Measurements from ENCODE around the gene MACF1.

The MACF1 gene

DNA sequence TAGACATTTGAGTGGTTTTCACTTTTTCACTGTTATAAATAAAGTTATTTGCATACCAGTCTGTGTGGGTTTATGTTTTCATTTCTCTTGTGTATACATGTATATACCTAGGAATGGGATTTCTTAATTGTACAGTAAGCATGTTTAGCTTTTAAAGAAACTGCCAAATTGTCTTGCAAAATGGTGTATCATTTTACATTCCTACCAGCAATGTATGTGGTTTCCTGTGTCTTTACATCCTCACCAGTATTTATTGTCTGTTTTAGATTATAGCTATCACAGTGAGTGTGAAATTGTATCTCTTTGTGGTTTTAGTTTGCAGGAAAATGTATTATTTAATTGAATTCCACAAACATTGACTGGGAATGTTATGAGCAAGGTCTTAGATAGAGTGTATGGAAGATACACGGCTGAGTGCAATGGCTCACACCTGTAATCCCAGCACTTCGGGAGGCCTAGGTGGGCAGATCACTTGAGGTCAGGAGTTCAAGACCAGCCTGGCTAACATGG is 57.3 kb downstream of the MACF1 start:
- DNase-seq (ENCODE audit: low read depth): no peak

GRCh38 chr1:39262802-39263201 is 58.3 kb downstream of the MACF1 start:
- DNase-seq (ENCODE audit: low read depth): no peak

GRCh38 chr1:39266269-39266668 is 61.8 kb downstream of the MACF1 start:
- DNase-seq (ENCODE audit: low read depth): no peak

- no peak for DNase-seq (ENCODE audit: low read depth)
Measured at GRCh38 chr1:39266792-39267191, 62.3 kb downstream of the MACF1 start.

GRCh38 chr1:39268112-39268581 is 63.7 kb downstream of the MACF1 start:
- no peak for DNase-seq (ENCODE audit: low read depth)

DNA sequence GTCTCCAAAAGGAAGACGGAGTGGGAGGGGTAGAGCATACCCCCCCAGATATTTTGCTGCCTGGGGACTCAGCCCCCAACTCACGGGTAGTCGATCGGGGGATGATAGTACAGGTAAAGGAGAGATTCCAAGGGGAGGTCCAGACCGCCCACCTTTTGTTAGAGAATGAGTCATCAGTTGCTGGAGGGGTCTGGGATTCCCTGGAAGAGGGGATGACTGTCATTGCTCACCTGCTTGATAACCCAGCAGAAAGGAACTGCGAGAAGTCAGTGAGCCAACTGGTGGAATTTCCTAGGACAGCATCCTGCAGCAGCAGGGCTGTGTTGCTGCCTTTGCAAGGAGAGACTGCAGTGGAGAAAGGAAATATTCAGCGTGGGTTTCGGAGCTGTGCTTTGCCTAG is 64.4 kb downstream of the MACF1 start:
- DNase-seq (ENCODE audit: low read depth): no peak

GRCh38 chr1:39269349-39269748 is 64.9 kb downstream of the MACF1 start:
- no peak for DNase-seq (ENCODE audit: low read depth)

DNA sequence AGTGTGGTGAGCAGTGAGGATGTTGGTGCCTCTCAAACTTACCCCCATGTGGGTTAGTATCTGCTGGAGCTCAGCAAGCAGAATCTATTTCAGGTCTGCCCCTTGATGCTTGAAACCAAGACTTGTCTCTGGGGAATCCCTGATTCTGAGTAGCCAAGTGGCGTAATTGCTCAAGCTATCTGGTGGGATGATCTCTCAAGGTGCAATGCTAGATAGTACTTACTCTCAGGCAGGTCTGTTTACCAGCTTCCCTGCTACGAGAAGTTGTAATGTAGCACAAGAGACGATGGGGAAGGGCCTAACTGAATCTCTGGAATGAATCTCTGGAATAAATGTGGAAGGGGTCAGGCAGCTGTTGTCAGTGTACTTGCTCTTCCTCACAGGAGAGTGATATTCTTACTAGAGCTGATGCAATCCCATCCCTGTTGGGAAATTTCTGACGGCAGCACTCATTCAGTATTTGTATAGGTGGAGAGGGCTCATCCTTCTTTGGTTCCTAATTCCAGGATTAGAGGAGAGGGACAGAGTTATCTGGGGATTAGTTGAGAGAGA is 65.4 kb downstream of the MACF1 start:
- no peak for DNase-seq (ENCODE audit: low read depth)

GRCh38 chr1:39270368-39270767 is 65.9 kb downstream of the MACF1 start:
- DNase-seq (ENCODE audit: low read depth): no peak

DNA sequence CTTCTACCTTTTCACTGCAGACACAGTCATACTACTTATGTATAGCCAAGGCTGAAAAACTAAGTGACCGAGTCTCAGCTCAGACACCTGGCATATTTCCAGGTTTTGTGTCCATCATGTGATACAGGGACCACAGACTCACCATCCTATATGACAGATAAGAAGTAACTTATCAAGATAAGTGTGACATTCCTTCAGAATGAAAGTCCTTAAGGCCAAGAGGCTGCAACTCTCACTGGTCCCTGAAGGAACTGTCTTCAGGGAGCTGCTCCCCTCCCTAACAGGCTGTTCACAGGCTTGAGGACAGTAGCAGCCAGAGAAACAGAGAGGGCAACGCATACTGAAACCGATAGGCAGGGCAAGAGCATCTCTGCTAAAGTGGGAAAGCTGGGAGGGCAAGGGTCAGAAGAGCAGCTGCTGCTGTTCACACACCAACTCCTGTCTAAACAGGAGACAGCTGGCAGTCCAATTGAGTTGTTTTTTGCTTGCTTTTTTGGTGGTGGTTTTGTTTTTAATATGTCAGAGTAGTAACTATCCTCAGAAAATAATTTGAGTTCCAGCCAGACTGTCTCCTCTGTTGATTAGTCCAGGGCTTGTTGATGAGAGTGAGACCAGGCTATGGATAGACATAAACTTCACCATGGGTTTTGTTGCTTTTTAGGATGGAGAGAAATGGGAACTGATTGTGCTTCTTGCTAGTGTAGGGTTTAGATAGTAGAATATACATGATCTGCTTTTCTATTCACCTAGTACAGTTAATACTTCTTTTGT is 67.7 kb downstream of the MACF1 start:
- DNase-seq (ENCODE audit: low read depth): no peak

GRCh38 chr1:39272798-39273469 is 68.4 kb downstream of the MACF1 start:
- DNase-seq (ENCODE audit: low read depth): no peak

- DNase-seq (ENCODE audit: low read depth): no peak
Measured at GRCh38 chr1:39275836-39276507, 71.5 kb downstream of the MACF1 start.

DNA sequence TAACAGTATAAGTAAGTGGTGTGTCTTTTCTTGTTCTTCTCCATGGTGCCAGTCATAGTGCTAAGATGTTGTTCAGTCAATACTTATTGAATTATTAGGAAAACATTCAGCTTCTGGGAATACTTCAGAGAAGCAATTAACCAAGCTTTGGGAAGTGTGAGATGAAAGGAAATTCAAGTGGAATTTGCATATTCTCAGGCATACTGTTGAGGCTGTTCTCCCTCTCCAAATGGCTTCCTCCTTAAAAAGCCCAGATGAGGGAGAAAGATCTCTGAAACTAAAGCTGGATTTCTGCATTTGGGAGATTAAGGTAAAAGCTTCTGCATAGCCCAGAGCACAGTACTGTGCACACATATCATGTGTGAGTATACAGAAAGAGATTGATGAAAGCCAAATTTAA is 73.4 kb downstream of the MACF1 start:
- DNase-seq (ENCODE audit: low read depth): no peak

DNA sequence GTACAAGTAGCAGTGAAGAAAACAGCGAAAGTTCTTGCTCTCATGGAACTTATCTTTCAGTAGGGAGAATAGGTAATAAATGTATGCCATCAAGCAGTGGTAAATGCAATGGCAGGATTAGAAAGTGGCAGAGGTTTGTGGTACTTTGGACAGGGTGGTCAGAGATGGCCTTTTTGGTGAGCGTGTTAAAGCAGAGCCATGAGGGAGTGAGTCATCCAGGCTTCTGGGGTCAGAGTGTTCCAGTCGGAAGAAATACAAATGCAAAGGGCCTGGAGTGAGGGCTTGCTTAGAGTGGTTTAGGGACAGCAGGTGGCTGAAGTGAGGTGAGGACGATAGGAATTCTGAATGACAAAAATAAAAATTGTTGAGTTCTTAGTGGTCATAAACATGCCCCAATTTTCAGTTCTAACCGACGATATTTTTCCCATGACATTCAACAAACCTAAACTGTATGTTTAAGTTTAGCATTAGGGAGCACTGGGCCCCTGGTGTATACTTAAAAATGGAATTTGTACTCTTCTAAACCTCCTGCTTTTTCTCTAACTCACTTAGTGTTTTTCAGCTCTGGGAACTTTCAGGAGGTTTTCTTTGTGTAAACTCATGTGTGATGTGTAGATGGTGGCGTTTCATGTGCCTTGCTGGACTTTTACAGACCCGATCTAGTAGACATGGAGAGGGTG is 78.2 kb downstream of the MACF1 start:
- DNase-seq (ENCODE audit: low read depth): no peak

GRCh38 chr1:39283858-39284257 is 79.4 kb downstream of the MACF1 start:
- no peak for DNase-seq (ENCODE audit: low read depth)

GRCh38 chr1:39287541-39287940 is 83.0 kb downstream of the MACF1 start:
- DNase-seq (ENCODE audit: low read depth): no peak

GRCh38 chr1:39288735-39289465 is 84.4 kb downstream of the MACF1 start:
- no peak for DNase-seq (ENCODE audit: low read depth)

- DNase-seq (ENCODE audit: low read depth): no peak
Measured at GRCh38 chr1:39292401-39292800, 87.9 kb downstream of the MACF1 start.

DNA sequence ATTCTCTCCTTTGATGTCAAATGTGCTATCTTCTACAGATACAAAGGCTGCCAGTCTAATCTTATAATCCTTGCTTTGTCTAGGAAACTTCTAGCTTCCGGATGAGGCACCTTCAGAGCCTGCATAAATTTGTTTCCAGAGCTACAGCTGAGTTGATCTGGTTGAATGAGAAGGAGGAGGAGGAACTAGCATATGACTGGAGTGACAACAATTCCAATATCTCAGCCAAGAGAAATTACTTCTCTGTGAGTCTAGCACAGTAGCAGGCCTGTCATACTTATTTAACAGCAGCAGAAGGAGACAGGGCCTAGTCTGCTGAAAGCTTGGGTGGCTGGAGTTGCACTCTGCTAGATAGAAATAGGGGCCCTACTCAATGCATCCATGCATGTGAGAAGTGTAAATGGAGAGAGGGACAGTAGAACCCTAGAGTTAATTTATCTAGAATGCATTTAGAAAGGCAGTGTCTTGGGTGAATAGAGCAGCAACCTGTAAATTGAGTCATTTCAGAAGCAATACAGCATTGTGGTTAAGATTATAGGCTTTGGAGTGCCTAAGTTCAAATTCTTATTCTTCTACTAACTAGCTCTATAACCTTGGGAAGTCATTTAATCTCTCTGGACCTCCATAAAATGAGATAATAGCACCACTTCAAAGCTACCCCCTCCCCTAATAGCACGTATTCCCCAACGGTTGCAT is 89.0 kb downstream of the MACF1 start:
- DNase-seq (ENCODE audit: low read depth): no peak

DNA sequence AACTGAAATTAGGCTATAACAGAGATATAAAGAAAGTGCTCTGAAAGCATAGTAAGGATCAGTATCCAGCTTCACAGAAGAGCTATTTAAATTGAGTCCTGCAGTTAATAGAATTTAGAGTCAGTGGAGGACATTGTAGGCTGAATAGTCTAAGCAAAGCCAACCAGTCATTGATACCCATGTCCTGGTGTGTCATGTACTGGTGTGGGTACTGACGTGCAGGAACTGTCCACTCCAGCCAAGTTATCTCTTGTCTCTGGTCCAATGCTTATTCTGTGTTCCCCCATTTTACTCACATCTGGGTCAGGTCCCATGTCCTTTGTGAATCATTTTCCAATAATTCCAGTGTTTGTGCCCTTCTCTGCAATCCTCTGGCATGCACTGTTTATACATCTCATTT is 90.0 kb downstream of the MACF1 start:
- no peak for DNase-seq (ENCODE audit: low read depth)

GRCh38 chr1:39295901-39296300 is 91.4 kb downstream of the MACF1 start:
- no peak for DNase-seq (ENCODE audit: low read depth)
